ENCODE results near the gene LRRK1.
"Not testable (repeated sequence)": the region's sequence is repeated elsewhere in the genome, so short reads cannot be mapped to it uniquely, and the experiment has no call there.

Gene LRRK1

DNA sequence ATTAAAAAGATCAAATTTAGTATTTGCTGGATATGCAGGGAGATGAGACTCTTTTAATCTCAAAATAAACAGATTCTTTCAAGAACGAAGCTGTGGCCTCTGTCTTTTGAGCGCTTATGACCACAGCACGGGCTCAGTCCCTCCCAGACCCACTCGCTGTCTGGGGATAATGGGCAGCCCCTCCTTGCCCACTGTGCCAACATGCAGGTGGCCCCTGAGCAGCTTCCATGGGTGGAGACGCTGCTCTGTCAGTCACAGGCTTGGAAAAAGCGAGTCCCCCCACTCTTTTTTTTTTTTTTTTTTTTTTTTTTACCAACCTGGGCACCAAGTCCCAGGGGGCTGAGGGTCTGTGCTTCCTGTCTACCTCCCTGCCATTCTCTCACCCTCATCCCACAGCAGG, 150.9 kb downstream of the LRRK1 start:
- peak overlapping the region; percentile 46 for H3K4me2 ChIP-seq
- no peak overlapping the region for H3K4me3 ChIP-seq
- no peak overlapping the region for H3K9ac ChIP-seq
- H3K9me3 ChIP-seq = no peaks in the 10 kb centered on the region
- no peaks in the 10 kb centered on the region for H4K20me1 ChIP-seq
- 0 out of 2 replicates have a peak overlapping the region, but pooled peaks have one; percentile 37 for H3K27ac ChIP-seq
- peaks cover 31% of the 10 kb centered on the region for H3K4me1 ChIP-seq
- no peaks in the 10 kb centered on the region for H3K36me3 ChIP-seq
- H3K27me3 ChIP-seq = no peaks in the 10 kb centered on the region
- no peak for TF ChIP-seq Cebpa-rat (IDR thresholded peaks at IDR 0.05)

DNA sequence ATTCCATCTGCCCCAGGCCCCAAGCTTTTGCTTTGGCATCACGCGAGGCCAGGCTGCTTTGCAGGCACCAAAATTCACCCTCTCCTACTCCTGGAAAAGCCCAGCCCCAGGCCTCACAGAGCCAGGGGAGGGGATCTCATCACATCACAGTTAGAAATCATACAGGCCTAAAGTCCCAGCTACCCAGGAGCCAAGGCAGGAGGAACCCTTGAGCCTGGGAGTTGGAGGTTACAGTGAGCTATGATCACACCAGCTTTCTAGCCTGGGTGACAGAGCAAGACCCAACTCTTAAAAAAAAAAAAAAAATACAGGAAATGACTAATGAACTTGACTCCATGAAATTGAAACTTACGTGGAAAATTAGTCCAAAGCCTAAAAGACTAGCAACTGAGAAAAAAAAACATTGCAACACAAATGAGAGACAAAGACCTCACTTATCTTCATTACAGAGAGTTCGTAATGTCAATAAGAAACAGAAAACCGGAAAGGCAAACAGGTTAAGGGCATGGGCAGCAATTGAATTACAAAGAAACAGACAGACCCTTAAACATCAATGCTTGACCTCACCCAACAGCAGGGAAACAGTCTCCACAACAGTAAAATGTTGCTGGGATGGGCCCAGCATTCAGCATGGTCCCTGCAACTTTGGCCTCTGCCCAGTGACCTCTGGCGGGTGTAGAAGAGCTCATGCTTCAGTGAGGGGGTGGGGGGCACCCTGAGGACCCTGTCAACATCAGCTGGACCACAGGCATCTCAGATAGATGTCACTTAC, 151.5 kb downstream of the LRRK1 start:
- Histone ChIP-seq H3K4me1 (peaks cover 31% of the 10 kb centered on the region), H3K4me3 (no peak overlapping the region), H3K4me2 (peak overlapping the region; percentile 46), H3K27me3 (no peaks in the 10 kb centered on the region), H3K27ac (peak overlapping the region; percentile 37; the same call in 1 of the 2 replicates), H3K9me3 (no peaks in the 10 kb centered on the region), H3K9ac (no peak overlapping the region), H4K20me1 (no peaks in the 10 kb centered on the region), H3K36me3 (no peaks in the 10 kb centered on the region)
- TF ChIP-seq Cebpa-rat (IDR thresholded peaks at IDR 0.05) = no peak

DNA sequence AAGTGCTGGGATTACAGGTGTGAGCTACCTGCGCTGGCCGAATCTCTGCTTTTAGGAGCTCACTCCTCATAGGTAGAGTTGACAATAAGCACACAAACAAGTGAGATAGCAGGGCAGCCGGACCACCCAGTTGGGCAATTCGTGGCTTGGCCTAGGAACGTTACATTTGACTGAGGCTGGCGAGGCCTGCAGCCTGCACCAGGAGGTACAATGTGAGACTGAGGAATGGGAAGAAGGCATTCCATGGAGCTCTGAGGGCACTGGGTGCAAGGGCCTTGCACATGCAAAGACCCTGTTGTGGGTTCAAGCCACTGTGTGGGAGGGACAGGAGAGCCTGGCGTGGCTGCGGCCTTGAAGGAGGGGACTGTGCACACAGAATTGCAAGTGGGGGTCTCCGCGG, 152.5 kb downstream of the LRRK1 start:
- H3K36me3 ChIP-seq = no peaks in the 10 kb centered on the region
- H3K9ac ChIP-seq = no peak overlapping the region
- H3K4me3 ChIP-seq = no peak overlapping the region
- H4K20me1 ChIP-seq = no peaks in the 10 kb centered on the region
- H3K9me3 ChIP-seq = no peaks in the 10 kb centered on the region
- H3K27ac ChIP-seq = no peak overlapping the region
- H3K4me1 ChIP-seq = peaks cover 22% of the 10 kb centered on the region
- TF ChIP-seq Cebpa-rat (IDR thresholded peaks at IDR 0.05) = no peak
- no peak overlapping the region for H3K4me2 ChIP-seq
- H3K27me3 ChIP-seq = no peaks in the 10 kb centered on the region

DNA sequence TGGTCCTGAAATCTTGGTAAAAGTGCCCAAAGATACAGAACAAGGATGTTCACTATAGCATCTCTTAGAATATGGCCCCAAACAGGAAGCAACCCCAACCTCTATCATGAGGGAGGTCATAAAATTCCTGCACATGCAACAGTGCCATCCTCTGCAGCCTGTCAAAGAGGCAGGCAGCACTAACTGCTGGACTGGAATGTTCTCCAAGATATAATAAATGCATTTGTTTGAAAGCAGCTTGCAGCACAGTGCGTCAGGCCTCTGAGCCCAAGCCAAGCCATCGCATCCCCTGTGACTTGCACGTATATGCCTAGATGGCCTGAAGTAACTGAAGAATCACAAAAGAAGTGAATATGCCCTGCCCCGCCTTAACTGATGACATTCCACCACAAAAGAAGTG, 153.1 kb downstream of the LRRK1 start:
- H3K9ac ChIP-seq, H3K9me3 ChIP-seq, H3K4me3 ChIP-seq, H3K27me3 ChIP-seq, H4K20me1 ChIP-seq, H3K36me3 ChIP-seq, H3K27ac ChIP-seq, H3K4me2 ChIP-seq: not testable (repeated sequence)
- H3K4me1 ChIP-seq = peaks cover 19% of the 10 kb centered on the region

DNA sequence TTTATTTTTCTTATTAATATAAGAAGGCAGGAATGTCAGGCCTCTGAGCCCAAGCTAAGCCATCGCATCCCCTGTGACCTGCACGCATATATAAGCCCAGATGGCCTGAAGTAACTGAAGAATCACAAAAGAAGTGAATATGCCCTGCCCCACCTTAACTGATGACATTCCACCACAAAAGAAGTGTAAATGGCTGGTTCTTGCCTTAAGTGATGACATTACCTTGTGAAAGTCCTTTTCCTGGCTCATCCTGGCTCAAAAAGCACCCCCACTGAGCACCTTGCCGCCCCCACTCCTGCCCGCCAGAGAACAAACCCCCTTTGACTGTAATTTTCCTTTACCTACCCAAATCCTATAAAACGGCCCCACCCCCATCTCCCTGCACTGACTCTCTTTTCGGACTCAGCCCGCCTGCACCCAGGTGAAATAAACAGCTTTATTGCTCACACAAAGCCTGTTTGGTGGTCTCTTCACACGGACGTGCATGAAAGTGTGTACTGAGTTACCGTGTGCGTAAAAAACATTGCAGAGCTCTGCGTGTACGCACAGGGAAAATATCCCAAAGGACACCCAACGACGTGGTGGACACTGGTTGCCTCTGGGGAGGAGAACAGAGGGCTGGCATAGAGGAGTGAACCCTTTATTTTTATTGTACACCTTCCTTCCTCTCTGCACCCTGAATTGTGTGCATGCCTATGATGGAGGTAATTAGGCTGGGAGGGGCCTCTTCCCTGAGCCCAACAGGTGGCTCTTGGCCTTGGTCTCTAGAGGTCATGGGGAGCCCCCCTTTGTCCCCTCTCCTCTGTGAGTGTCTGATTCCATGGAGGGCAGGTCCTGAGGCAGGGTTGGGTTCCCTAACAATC, 158.9 kb downstream of the LRRK1 start:
- H3K4me3 ChIP-seq = not testable (repeated sequence)

DNA sequence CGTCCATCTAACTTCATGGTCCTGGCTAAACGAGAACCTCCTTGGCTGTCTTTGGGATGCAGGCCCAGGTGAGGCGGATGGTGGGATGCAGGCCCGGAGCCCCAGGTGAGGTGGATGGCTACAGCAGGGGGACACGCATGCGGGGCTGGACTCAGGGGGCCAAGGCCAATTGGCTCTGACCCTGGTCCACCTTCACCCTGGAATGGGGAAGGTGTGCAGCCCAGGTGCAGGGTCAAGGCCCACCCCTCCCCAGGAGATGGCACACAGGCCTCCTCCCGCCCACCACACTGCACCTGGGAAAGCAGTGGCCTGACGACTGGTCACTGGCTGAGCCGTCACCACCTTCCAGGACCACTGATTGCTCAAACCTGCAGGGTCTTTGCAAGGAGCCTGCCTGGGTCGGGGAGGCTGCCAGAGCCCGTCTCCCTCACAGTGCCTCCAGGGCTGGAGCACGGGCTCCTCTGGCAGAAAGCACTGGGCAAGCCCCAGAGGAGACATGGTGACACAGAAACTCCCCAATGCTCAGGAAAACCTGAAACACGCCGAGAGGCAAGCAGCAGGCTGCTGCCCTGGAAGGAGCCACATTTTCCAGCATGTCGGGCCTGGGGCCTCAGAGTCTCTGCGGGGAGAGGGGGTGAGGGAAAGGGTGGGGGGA, 159.6 kb downstream of the LRRK1 start:
- H3K4me3 ChIP-seq = no peak overlapping the region
- no peaks in the 10 kb centered on the region for H3K27me3 ChIP-seq
- H4K20me1 ChIP-seq = no peaks in the 10 kb centered on the region
- no peak overlapping the region for H3K4me2 ChIP-seq
- no peaks in the 10 kb centered on the region for H3K36me3 ChIP-seq
- no peak overlapping the region for H3K27ac ChIP-seq
- H3K9ac ChIP-seq = no peak overlapping the region
- H3K4me1 ChIP-seq = no peaks in the 10 kb centered on the region
- H3K9me3 ChIP-seq = no peaks in the 10 kb centered on the region
- no peak for TF ChIP-seq Cebpa-rat (IDR thresholded peaks at IDR 0.05)

More for the DNA sequence above, 158.9 kb downstream of the LRRK1 start:
- H3K27ac ChIP-seq, H4K20me1 ChIP-seq, H3K4me2 ChIP-seq, H3K27me3 ChIP-seq, H3K9ac ChIP-seq, H3K4me1 ChIP-seq, H3K36me3 ChIP-seq, H3K9me3 ChIP-seq: not testable (repeated sequence)

DNA sequence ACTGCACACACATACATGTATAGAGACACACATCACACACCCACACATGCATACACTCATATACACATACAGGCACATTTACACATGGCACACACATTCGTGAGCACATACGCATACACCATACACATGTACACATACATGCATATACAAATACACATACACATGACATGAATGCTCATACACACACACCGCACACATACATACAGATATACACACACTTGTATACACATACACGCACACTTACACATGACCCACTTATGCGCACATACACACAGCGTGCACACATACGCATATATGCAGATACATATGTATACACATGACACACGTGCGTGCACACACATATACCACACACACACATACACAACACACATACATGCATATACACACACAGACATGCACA, 162.7 kb downstream of the LRRK1 start:
- H3K4me1 ChIP-seq = peaks cover 4% of the 10 kb centered on the region; the same call in 1 of the 2 replicates
- H3K36me3 ChIP-seq = no peaks in the 10 kb centered on the region
- H4K20me1 ChIP-seq = no peaks in the 10 kb centered on the region
- no peak overlapping the region for H3K4me2 ChIP-seq
- TF ChIP-seq Cebpa-rat (IDR thresholded peaks at IDR 0.05) = no peak
- no peak overlapping the region for H3K27ac ChIP-seq
- no peak overlapping the region for H3K4me3 ChIP-seq
- H3K9me3 ChIP-seq = no peaks in the 10 kb centered on the region
- H3K9ac ChIP-seq = no peak overlapping the region
- H3K27me3 ChIP-seq = no peaks in the 10 kb centered on the region

DNA sequence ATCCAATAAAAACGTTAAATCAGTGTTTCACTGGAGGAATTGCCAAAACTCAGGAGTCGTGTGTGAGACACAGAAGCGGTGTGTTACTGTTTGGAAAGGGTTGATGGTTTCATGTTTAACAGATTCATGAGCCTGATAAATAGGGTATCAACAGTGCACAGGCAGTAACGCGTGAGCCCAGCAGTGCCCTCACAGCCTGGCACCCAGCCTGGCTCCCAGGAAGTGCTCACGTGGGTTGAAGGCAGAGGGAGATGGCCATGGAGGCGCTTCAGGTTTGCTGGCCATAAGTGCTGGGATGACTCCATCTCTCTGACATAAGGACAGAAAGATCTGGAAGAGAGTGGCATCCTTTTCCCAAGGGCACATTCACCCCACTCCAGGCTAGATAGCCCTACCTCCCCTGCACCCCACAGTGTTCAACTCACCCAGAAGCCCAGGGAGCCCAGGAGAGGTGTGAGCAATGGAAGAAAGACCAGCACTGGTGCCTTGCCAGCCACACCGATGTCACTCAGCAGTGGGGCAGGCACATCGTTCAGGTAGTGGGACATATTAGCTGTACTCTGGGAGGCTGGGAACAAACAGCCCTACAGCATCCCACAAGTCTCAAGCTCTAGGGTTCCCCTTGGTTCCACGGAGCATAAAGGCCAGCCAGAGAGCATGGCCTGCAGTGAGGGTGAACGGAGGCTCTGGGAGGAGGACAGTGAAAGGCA, 164.3 kb downstream of the LRRK1 start:
- H3K36me3 ChIP-seq = no peaks in the 10 kb centered on the region
- H3K4me2 ChIP-seq = no peak overlapping the region
- no peak overlapping the region for H3K4me3 ChIP-seq
- H3K27me3 ChIP-seq = no peaks in the 10 kb centered on the region
- no peaks in the 10 kb centered on the region for H4K20me1 ChIP-seq
- peaks cover 20% of the 10 kb centered on the region for H3K4me1 ChIP-seq
- no peaks in the 10 kb centered on the region for H3K9me3 ChIP-seq
- H3K9ac ChIP-seq = no peak overlapping the region
- no peak for TF ChIP-seq Cebpa-rat (IDR thresholded peaks at IDR 0.05)
- no peak overlapping the region for H3K27ac ChIP-seq

DNA sequence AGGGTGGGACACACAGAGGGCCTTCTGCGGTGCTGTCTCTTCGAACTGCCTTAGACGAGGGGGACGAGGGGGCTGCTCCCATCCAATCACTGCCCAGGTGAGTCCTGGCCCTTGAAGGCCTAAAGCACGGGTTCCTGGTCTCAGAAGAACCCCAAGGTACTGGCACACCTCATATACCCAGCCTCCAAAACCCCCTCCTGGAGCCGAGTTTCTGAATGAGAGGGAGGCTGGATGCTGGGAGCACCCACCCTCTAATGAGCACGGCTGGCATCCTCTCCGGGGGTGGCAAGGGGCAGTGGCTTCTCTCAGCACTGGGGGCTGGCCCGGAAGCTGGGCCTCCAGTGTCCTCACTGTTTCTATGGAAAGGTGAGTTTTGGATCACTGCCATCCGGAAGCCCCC, 165.6 kb downstream of the LRRK1 start:
- no peak overlapping the region for H3K4me3 ChIP-seq
- H3K36me3 ChIP-seq = no peaks in the 10 kb centered on the region
- no peak overlapping the region for H3K9ac ChIP-seq
- no peak overlapping the region for H3K27ac ChIP-seq
- H3K4me1 ChIP-seq = peaks cover 33% of the 10 kb centered on the region
- no peaks in the 10 kb centered on the region for H3K9me3 ChIP-seq
- no peaks in the 10 kb centered on the region for H4K20me1 ChIP-seq
- no peaks in the 10 kb centered on the region for H3K27me3 ChIP-seq
- H3K4me2 ChIP-seq = no peak overlapping the region
- TF ChIP-seq Cebpa-rat (IDR thresholded peaks at IDR 0.05) = no peak
